ENCODE results near the gene PPA1. TPM values are rescaled to one million over a fixed set of nuclear protein-coding genes. Genes with fewer than 3 reads are reported as not detected.

Gene PPA1
- total and polyA plus RNA-seq, 2 of the 4 experiments (the other 2 are of a cell fraction) = 78.6 to 102 TPM

GRCh38 chr10:70270952-70271351 lies 37.7 kb upstream of the PPA1 start:
- WGBS, 2 experiments (ENCODE audit: extremely low coverage in 2 of 2, insufficient read length in 1 of 2) = no CpG with 5 or more reads among the region's 2 CpGs
- DNase-seq (no peak), ATAC-seq (ENCODE audit: low read depth) (no peak)
- in situ Hi-C loops (cut with MboI; ENCODE audit: low sequenced_read_pairs) (no loop called here), intact Hi-C loops (cut with micrococcal nuclease) (no loop called here), dilution Hi-C loops (cut with HindIII; ENCODE audit: low sequenced_read_pairs, unreplicated experiment) (no loop called here)
- Histone ChIP-seq H4K20me1 (ENCODE audit: insufficient read depth, low read length) (peaks cover 8% of the 10 kb centered on the region; the same call in 1 of the 2 replicates), H3K18ac (ENCODE audit: low read depth, low read length) (no peak overlapping the region), H3K14ac (replicated peaks; ENCODE audit: low read depth, low read length) (no peak overlapping the region), H4K5ac (ENCODE audit: low read depth, low read length) (no peak overlapping the region), H3K9ac (ENCODE audit: low read depth, low read length) (no peak overlapping the region), H3K23ac (ENCODE audit: low read depth, low read length) (no peak overlapping the region), H3K27ac (ENCODE audit: insufficient read depth, low read length) (no peak overlapping the region), H3K4me3 (ENCODE audit: insufficient read depth, low read depth, low read length) (no peak overlapping the region), H3K4me2 (ENCODE audit: low read depth, low read length) (no peak overlapping the region), H2BK120ac (ENCODE audit: low read depth, low read length) (no peak overlapping the region), H3K4ac (ENCODE audit: low read depth, low read length) (no peak overlapping the region), H2AK9ac (replicated peaks; ENCODE audit: low read depth, low read length, poor library complexity) (no peak overlapping the region), H3K4me1 (ENCODE audit: control insufficient read depth, insufficient read depth, low read length) (peaks cover 13% of the 10 kb centered on the region), H2AK5ac (ENCODE audit: low read depth, low read length) (no peak overlapping the region), H3K36me3 (ENCODE audit: control insufficient read depth, insufficient read depth, low read length) (no peaks in the 10 kb centered on the region), H3K9me3 (ENCODE audit: control insufficient read depth, insufficient read depth, low read length) (peaks cover 3% of the 10 kb centered on the region), H4K91ac (ENCODE audit: insufficient read depth, low read depth, low read length) (no peak overlapping the region), H3K9me1 (ENCODE audit: insufficient read depth, low read length) (peaks cover 12% of the 10 kb centered on the region), H3K79me1 (ENCODE audit: low read depth in 1 of 2, low read length in 2 of 2) (no peaks in the 10 kb centered on the region), H3K27me3 (ENCODE audit: control insufficient read depth, insufficient read depth, low read length) (no peaks in the 10 kb centered on the region), H2BK15ac (ENCODE audit: low read depth, low read length) (no peak overlapping the region), H2BK20ac (ENCODE audit: low read depth, low read length) (no peak overlapping the region), H2AFZ (replicated peaks; ENCODE audit: low read length, poor library complexity) (no peak overlapping the region), H2BK5ac (ENCODE audit: low read depth, low read length, poor library complexity, severe bottlenecking) (no peak overlapping the region), H4K8ac (ENCODE audit: low read depth in 2 of 2, low read length in 2 of 2) (no peak overlapping the region), H3K56ac (ENCODE audit: extremely low read depth, insufficient read depth, low read length) (no peak overlapping the region)
- TF ChIP-seq POLR2A (IDR thresholded peaks at IDR 0.05; ENCODE audit: low read depth, low read length) = no peak
- TF ChIP-seq, protein P1, sequence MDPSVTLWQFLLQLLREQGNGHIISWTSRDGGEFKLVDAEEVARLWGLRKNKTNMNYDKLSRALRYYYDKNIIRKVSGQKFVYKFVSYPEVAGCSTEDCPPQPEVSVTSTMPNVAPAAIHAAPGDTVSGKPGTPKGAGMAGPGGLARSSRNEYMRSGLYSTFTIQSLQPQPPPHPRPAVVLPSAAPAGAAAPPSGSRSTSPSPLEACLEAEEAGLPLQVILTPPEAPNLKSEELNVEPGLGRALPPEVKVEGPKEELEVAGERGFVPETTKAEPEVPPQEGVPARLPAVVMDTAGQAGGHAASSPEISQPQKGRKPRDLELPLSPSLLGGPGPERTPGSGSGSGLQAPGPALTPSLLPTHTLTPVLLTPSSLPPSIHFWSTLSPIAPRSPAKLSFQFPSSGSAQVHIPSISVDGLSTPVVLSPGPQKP (IDR thresholded peaks at IDR 0.05; ENCODE audit: borderline replicate concordance, low read depth, low read length) = no peak
- TF ChIP-seq FOS (IDR thresholded peaks at IDR 0.05; ENCODE audit: low read depth, low read length) = no peak
- no peak for TF ChIP-seq CEBPB (IDR thresholded peaks at IDR 0.05; ENCODE audit: low read depth, low read length)
- TF ChIP-seq MAZ (IDR thresholded peaks at IDR 0.05; ENCODE audit: borderline replicate concordance, low read depth, low read length) = no peak
- TF ChIP-seq MAFK (IDR thresholded peaks at IDR 0.05; ENCODE audit: low read depth, low read length) = no peak
- TF ChIP-seq USF2 (IDR thresholded peaks at IDR 0.05; ENCODE audit: low read depth, low read length) = no peak
- no peak for TF ChIP-seq NFE2L2 (IDR thresholded peaks at IDR 0.05; ENCODE audit: low read depth, low read length)
- no peak for TF ChIP-seq RFX5 (IDR thresholded peaks at IDR 0.05; ENCODE audit: low read depth, low read length)
- no peak for TF ChIP-seq MXI1 (IDR thresholded peaks at IDR 0.05; ENCODE audit: borderline replicate concordance, low read depth, low read length)
- no peak for TF ChIP-seq SMC3 (IDR thresholded peaks at IDR 0.05; ENCODE audit: low read depth, low read length)
- no peak for TF ChIP-seq BHLHE40 (IDR thresholded peaks at IDR 0.05; ENCODE audit: low read depth, low read length)
- no peak for TF ChIP-seq RAD21 (IDR thresholded peaks at IDR 0.05; ENCODE audit: low read length)
- TF ChIP-seq RCOR1 (IDR thresholded peaks at IDR 0.05; ENCODE audit: insufficient replicate concordance, low read length) = no peak
- no peak for TF ChIP-seq CHD1 (IDR thresholded peaks at IDR 0.05; ENCODE audit: low read depth, low read length)
- no peak for TF ChIP-seq CTCF (conservative IDR thresholded peaks at IDR 0.05; ENCODE audit: low read depth, low read length)
- no TSS peak for BruUV-seq (replicated peaks)
- POLR2A ChIA-PET (ENCODE audit: unreplicated experiment) = no interaction called here
- CTCF ChIA-PET = interaction anchor here (1.5 kb wide), 1 partner anchor 45 kb away, joined by 4 read pairs; no protein-coding TSS in a partner anchor

All from IMR-90 (cell line).